Activated B cell treated with CpG ODN at 0.5 μM for 24 hours (primary cell): ENCODE measurements around the gene DDX10. TPM values are rescaled to one million over a fixed set of nuclear protein-coding genes. Genes with fewer than 3 reads are reported as not detected.
"Not testable (repeated sequence)": the region's sequence is repeated elsewhere in the genome, so short reads cannot be mapped to it uniquely, and the experiment has no call there.

ENCODE experiments used
- ATAC-seq: fragments of 200-7000 bp; cut with Tn5 transposase; one replicate; pipeline ENCODE4 v1.10.0; 2021; ENCODE audit warnings: low read depth, mild to moderate bottlenecking, moderate library complexity
- CTCF ChIA-PET: fragments of 350-600 bp; sonication (Branson Sonifier 250); formaldehyde crosslinking; loops from one replicate; lab custom pipeline; 2021; ENCODE audit warnings: antibody characterized with exemption; lab: Charles Lee
- POLR2A ChIA-PET: fragments of 350-600 bp; sonication (Branson Sonifier 250); formaldehyde crosslinking; loops from one replicate; lab custom pipeline; 2021; ENCODE audit warnings: antibody characterized with exemption; lab: Charles Lee
- DNase-seq: peaks from one replicate; pipeline ENCODE4 v3.0.0; 2022
- H3K27ac Mint-ChIP-seq: one replicate; pipeline ENCODE4 v1.8.0; 2020; ENCODE audit warnings: mixed read lengths
- H3K27me3 Mint-ChIP-seq: one replicate; pipeline ENCODE4 v1.8.0; 2021; ENCODE audit warnings: mixed read lengths
- H3K36me3 Mint-ChIP-seq: one replicate; pipeline ENCODE4 v1.8.0; 2021; ENCODE audit warnings: low read depth, mixed read lengths
- H3K4me1 Mint-ChIP-seq: one replicate; pipeline ENCODE4 v1.8.0; 2021; ENCODE audit warnings: mixed read lengths
- H3K4me3 Mint-ChIP-seq: one replicate; pipeline ENCODE4 v1.8.0; 2020; ENCODE audit warnings: mild to moderate bottlenecking, mixed read lengths
- H3K9me3 Mint-ChIP-seq: one replicate; pipeline ENCODE4 v1.8.0; 2020; ENCODE audit warnings: mixed read lengths
- intact Hi-C: fragments of 100-400 bp; cut with micrococcal nuclease; formaldehyde crosslinking; loops from one replicate; pipeline ENCODE4 v1.15.1; 2024
- total RNA-seq: library from RNA; stranded (reverse); gene quantifications from 2 replicates; pipeline ENCODE4 v1.2.3, GENCODE V29; 2022
- TF ChIP-seq, protein P1 (sequence below): fragments of 200-600 bp; IDR thresholded peaks from one replicate; pipeline ENCODE4 v1.8.0; 2022; ENCODE audit warnings: antibody characterized with exemption, mild to moderate bottlenecking

DDX10 gene
- total RNA-seq, 1 donor from 2014 or later = 43.3 TPM

DNA sequence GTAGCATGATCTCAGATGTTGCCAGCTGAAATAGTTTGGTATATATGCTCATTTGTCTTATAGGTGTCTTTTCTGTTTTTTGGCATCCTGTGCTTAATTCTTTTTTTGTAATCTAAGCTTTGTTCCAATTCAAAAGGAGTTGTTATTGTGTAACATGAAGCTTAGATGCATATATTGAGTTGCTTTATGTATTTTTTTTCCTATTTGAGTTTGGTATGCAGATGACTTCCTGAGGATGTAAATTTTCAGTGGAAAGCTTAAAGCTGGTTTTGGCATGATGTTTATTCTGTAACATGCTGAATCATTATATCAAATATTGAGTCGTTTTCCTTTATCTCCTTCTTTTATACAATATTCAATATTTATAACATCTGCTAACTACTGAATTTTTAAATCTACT is 69.4 kb downstream of the DDX10 start:
- TF ChIP-seq, protein P1, sequence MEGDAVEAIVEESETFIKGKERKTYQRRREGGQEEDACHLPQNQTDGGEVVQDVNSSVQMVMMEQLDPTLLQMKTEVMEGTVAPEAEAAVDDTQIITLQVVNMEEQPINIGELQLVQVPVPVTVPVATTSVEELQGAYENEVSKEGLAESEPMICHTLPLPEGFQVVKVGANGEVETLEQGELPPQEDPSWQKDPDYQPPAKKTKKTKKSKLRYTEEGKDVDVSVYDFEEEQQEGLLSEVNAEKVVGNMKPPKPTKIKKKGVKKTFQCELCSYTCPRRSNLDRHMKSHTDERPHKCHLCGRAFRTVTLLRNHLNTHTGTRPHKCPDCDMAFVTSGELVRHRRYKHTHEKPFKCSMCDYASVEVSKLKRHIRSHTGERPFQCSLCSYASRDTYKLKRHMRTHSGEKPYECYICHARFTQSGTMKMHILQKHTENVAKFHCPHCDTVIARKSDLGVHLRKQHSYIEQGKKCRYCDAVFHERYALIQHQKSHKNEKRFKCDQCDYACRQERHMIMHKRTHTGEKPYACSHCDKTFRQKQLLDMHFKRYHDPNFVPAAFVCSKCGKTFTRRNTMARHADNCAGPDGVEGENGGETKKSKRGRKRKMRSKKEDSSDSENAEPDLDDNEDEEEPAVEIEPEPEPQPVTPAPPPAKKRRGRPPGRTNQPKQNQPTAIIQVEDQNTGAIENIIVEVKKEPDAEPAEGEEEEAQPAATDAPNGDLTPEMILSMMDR = no peak
- intact Hi-C loops = no loop called here
- Mint-ChIP-seq H3K4me3 (no peak overlapping the region), H3K4me1 (peaks cover 31% of the 10 kb centered on the region), H3K27me3 (no peaks in the 10 kb centered on the region), H3K27ac (no peak overlapping the region), H3K36me3 (peaks cover 33% of the 10 kb centered on the region), H3K9me3 (no peaks in the 10 kb centered on the region)
- POLR2A ChIA-PET = no interaction called here
- ATAC-seq (no peak), DNase-seq (no peak)
- CTCF ChIA-PET = interaction anchor here (1.0 to 3.3 kb wide), 7 partner anchors 8 to 75 kb away, joined by 3 to 12 read pairs (median 4); no protein-coding TSS in a partner anchor

DNA sequence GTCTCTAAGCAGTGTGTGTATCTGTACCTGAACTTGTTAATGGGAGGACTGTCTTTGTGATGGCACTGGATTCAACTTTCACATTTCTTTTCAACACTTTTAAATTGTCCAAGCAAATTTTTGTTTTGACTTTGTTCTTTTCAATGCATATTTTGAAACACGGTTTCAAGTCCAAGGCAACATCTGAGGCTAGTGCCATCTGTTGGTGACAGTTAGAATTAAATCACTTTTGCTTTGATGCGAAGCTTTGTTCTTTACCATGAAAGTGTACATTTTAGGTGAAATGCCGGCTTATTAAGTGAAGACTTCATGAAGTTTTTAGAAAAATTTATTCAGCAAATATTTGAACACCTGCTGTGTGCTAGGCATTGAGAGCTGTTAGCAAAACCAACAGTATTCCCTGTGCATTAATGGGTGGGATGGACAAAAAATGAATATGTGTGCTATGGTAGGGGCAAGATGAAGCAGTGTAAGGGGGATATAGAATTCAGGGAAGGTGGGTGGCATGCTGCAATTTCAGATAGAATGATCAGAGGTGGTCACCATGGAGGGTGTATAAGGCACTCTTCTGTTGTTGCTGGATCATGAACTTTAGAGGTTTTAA is 70.2 kb downstream of the DDX10 start:
- ATAC-seq = no peak
- H3K9me3 Mint-ChIP-seq = peaks cover 2% of the 10 kb centered on the region
- intact Hi-C loops = loop anchor here (1.0 kb wide), 1 partner anchor 37 kb away; no protein-coding TSS in a partner anchor
- H3K36me3 Mint-ChIP-seq = peaks cover 33% of the 10 kb centered on the region
- no peak for DNase-seq
- peaks cover 28% of the 10 kb centered on the region for H3K4me1 Mint-ChIP-seq
- H3K4me3 Mint-ChIP-seq = no peak overlapping the region
- no peaks in the 10 kb centered on the region for H3K27me3 Mint-ChIP-seq
- TF ChIP-seq, protein P1 = no peak
- POLR2A ChIA-PET = no interaction called here
- H3K27ac Mint-ChIP-seq = no peak overlapping the region
- CTCF ChIA-PET = interaction anchor here (0.5 to 3.3 kb wide), 8 partner anchors 10 to 164 kb away, joined by 3 to 12 read pairs (median 4); no protein-coding TSS in a partner anchor

DNA sequence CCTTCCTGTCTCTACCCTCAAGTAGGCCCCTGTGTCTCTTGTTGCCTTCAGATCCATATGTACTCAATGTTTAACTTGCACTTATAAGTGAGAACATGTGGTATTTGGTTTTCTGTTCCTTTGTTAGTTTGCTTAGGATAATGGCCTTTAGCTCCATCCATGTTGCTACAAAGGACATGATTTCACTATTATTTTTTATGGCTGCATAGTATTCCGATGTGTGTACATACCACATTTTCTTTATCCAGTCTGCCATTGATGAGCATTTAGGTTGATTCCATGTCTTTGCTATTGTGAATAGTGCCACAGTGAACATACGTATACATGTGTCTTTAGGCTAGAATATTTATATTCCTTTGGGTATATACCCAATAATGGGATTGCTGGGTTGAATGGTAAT is 75.3 kb downstream of the DDX10 start:
- H3K4me1 Mint-ChIP-seq, DNase-seq, CTCF ChIA-PET, H3K9me3 Mint-ChIP-seq, POLR2A ChIA-PET, ATAC-seq, H3K27me3 Mint-ChIP-seq, H3K27ac Mint-ChIP-seq, intact Hi-C loops, H3K4me3 Mint-ChIP-seq: not testable (repeated sequence)
- peaks cover 40% of the 10 kb centered on the region for H3K36me3 Mint-ChIP-seq

DNA sequence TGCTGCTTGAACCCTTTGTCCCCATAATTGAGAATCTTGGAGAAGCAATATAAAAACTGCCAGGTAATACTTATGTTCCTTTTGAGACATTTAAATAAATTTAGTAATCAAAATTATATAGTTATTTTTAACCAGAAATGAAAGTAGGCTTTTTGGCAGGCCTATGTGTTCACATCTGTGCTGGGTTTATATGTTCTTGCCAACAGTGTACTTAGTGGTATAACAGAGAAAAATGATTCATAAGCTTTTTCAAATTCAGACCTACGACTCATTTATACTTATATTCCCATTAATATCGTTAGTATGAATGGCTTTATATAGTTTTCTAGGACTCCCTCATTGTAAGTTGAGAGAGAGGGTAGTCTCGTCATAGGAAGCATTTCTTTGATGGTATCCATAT is 79.0 kb downstream of the DDX10 start:
- peaks cover 8% of the 10 kb centered on the region for H3K9me3 Mint-ChIP-seq

DNA sequence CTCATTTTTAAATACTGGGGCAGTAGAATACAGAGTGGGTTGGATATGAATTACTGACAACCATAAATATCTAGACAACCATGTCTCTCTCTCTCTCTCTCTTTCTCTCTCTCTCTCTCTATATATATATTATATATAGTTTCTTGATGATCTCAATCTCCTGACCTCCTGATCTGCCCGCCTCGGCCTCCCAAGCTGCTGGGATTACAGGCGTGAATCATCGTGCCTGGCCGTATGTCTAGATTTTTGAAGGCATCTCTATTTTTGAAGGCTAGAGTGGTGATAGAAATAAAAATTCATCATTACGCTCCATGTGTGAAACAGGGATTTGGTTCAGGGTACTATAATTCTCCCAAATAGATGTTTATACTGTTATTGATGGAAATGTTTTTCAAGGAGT is 84.1 kb downstream of the DDX10 start:
- ChIA-PET POLR2A (no interaction called here), CTCF (interaction anchor here (1.0 to 1.4 kb wide), 2 partner anchors 14 to 51 kb away, joined by 3 to 6 read pairs; no protein-coding TSS in a partner anchor)
- no peaks in the 10 kb centered on the region for H3K27me3 Mint-ChIP-seq
- peaks cover 14% of the 10 kb centered on the region for H3K36me3 Mint-ChIP-seq
- TF ChIP-seq, protein P1 = no peak
- no peak for DNase-seq
- intact Hi-C loops = no loop called here
- no peak overlapping the region for H3K4me3 Mint-ChIP-seq
- no peak overlapping the region for H3K27ac Mint-ChIP-seq
- peaks cover 25% of the 10 kb centered on the region for H3K4me1 Mint-ChIP-seq
- peaks cover 2% of the 10 kb centered on the region for H3K9me3 Mint-ChIP-seq
- no peak for ATAC-seq

More for the DNA sequence above, 79.0 kb downstream of the DDX10 start:
- Mint-ChIP-seq H3K4me1 (no peaks in the 10 kb centered on the region), H3K27ac (no peak overlapping the region), H3K36me3 (peaks cover 42% of the 10 kb centered on the region), H3K4me3 (no peak overlapping the region), H3K27me3 (no peaks in the 10 kb centered on the region)
- DNase-seq (no peak), ATAC-seq (no peak)
- intact Hi-C loops = no loop called here
- TF ChIP-seq, protein P1 = no peak
- ChIA-PET POLR2A (no interaction called here), CTCF (no interaction called here)
